Left renal pelvis (tissue), 4 donors: ENCODE data around the gene LKAAEAR1. TPM values are rescaled to one million over a fixed set of nuclear protein-coding genes. Genes with fewer than 3 reads are reported as not detected.
"Not testable (repeated sequence)": the region's sequence is repeated elsewhere in the genome, so short reads cannot be mapped to it uniquely, and the experiment has no call there.

Experiments
- DNase-seq, 4 donors: peaks; one replicate each; pipeline ENCODE4 v3.0.0-alpha.2; 2013; ENCODE audit warnings: low read depth in 4 of 4, low spot score in 3 of 4
- polyA plus RNA-seq, 4 donors: library from polyadenylated mRNA; unstranded; fragments of 120-200 nt; gene quantifications; one replicate each; pipeline ENCODE4 v1.2.1, GENCODE V29; 2013; ENCODE audit not compliant: insufficient read length in 4 of 4

The LKAAEAR1 gene
- polyA plus RNA-seq: under 1 TPM in 2 of 4 donors, not detected in 2; 0.17 to 0.21 TPM

GRCh38 chr20:64083804-64084684, at the start of gene LKAAEAR1:
Gene LKAAEAR1, minus strand, starts transcription at chr20:64084398. Its CDS starts 179 bp downstream, at chr20:64084219.
- no peak for DNase-seq

DNA sequence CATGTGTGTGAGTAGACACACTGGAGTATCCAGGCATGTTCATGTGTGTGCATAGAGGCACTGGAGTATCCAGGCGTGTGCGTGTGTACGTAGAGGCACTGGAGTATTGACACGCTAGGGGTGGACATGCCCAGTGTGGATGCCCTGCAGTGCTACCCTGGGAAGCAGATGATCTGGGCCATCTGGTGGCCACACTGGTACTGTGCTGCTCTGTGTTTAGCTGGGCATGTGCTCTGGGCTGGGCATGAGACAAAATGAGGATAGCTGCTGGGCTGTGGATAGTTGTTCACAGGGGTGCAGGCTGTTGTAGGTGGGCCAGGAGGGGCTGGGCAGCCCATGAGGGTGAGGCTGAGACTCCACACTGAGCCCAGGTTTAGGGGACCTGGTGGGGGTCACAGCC, 47.2 kb upstream of the LKAAEAR1 start:
- no peak for DNase-seq

- no peak for DNase-seq
Observed at GRCh38 chr20:64130876-64131275, 46.7 kb upstream of the LKAAEAR1 start.

GRCh38 chr20:64130271-64130670, 46.1 kb upstream of the LKAAEAR1 start:
- DNase-seq: no peak

DNA sequence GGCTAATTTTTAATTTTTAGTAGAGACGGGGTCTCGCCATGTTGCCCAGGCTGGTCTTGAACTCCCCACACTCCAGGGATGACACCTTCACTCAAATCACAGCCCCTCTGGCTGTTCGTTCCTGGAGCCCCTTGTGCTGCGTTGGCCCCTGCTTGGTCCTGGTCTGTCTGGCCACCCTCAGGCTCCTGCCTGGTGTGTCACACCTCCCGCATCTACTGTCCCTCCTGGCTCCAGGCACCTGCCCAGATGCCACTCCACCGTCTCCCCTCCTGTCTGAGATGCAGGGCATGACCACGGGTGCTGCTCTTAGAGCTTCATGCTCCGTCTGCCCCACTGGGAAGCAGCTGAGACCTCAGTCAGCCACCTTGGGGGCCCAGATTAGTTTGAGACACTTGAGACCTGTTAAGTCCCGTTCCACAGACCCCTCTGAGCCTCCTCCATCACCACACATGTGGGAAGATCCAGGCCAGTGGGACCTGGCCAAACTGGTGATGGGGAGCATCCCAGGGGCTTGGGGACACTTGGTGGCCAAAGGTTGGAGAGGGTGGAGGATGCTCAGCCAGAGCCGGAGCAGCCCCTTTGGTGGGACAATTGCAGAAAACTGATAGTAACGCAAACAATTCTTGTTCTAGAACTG, 45.1 kb upstream of the LKAAEAR1 start:
- no peak for DNase-seq

- DNase-seq: not testable (repeated sequence)
Observed at GRCh38 chr20:64123517-64123916, 39.3 kb upstream of the LKAAEAR1 start.

DNA sequence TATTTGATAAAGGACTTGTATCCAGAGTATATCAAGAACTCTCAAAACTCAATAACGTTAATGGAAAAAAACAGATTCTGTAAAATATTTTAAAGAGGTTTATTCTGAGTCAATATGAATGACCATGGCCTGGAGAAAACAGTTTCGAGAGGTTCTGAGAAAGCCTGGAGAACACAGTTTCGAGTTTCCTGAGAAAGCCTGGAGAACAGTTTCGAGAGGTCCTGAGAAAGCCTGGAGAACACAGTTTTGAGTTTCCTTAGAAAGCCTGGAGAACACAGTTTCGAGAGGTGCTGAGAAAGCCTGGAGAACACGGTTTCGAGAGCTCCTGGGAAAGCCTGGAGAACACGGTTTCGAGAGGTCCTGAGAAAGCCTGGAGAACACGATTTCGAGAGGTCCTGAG, 38.7 kb upstream of the LKAAEAR1 start:
- DNase-seq: not testable (repeated sequence)

GRCh38 chr20:64121586-64121985, 37.4 kb upstream of the LKAAEAR1 start:
- DNase-seq: no peak

DNA sequence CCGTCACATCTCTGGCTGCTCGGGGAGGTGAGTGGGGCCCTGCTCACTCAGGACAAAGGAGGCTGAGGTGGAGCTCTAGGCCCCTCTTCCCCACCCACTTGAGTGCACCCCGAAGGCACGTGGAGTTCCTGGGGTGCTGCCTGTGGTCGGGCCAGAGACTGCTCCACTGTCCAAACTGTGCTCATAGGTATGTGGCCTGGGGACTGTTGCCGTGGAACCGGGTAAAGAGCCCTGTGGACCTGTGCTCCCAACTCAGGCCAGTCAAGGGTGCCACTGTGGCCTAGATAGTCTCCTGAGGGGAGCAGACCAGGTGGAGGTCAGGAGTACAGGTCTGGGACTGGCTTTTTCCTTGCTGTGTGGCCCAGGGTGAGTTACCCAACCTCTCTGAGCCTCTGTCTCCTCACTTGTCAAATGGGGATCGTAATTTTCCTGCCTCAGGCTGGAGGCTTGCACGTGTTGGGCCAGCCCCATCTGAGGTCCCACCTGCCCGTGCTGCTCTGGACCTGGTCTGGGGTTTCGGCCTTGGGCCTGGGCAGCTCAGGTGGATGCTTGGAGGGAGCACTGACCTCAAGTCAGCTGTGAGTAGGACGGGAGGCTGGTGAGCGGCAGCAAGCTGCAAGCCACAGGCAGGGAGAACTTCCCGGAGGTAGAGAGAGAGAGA, 35.6 kb upstream of the LKAAEAR1 start:
- DNase-seq: no peak

GRCh38 chr20:64119301-64119680, 35.1 kb upstream of the LKAAEAR1 start:
- DNase-seq: no peak

GRCh38 chr20:64117432-64117777, 33.2 kb upstream of the LKAAEAR1 start:
- DNase-seq: not testable (repeated sequence)

- no peak for DNase-seq
Observed at GRCh38 chr20:64116541-64117431, 32.6 kb upstream of the LKAAEAR1 start.

DNA sequence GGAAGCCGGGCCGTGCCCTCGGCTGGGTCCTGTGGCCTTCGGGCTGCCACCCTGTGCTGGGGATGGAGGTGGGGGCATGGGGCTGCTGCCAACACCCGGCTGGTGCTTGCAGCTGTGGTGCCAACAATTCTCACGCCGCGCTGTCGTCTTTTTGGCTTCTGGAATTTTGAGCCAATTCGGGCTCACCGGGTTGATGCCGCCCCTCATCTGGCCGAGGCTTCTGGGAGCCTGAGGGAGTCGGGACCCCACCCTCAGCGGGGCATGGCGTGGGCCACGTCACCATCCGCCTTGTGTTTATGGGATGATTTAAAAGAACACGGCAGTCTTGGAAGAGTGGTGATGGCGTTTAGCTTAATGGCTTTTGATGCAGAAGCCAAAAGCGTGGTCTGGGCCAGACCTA, 31.8 kb upstream of the LKAAEAR1 start:
- DNase-seq: no peak

- DNase-seq: no peak
Observed at GRCh38 chr20:64115171-64115911, 31.1 kb upstream of the LKAAEAR1 start.

- no peak for DNase-seq
Observed at GRCh38 chr20:64114356-64114971, 30.3 kb upstream of the LKAAEAR1 start.

DNA sequence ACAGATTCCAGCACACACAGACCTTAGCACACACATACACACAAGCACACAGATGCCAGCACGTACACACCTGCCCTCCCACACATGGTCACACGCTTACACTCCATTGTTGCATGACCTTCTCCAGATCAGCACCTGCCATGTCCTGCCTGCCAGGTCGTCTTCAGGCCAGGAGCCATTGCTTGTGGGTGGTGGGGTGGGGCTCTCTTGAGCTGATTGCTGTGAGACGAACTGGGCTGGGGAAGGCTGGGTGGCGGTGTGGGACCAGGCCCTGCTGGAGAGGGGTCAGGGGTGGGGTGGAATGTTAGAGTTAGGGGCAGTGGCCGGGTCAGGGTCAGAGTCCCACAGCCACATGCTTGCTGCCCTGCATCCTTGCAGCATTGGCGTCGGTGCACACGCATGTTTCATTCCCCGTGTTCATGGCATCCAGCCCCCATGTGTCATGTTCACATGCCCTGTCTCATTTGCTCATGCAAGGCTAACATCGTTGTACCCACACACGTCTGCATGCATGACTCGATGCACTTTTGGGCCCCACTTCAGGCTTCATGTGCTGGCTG, 29.7 kb upstream of the LKAAEAR1 start:
- DNase-seq: no peak

- no peak for DNase-seq
Observed at GRCh38 chr20:64113444-64113775, 29.2 kb upstream of the LKAAEAR1 start.

DNA sequence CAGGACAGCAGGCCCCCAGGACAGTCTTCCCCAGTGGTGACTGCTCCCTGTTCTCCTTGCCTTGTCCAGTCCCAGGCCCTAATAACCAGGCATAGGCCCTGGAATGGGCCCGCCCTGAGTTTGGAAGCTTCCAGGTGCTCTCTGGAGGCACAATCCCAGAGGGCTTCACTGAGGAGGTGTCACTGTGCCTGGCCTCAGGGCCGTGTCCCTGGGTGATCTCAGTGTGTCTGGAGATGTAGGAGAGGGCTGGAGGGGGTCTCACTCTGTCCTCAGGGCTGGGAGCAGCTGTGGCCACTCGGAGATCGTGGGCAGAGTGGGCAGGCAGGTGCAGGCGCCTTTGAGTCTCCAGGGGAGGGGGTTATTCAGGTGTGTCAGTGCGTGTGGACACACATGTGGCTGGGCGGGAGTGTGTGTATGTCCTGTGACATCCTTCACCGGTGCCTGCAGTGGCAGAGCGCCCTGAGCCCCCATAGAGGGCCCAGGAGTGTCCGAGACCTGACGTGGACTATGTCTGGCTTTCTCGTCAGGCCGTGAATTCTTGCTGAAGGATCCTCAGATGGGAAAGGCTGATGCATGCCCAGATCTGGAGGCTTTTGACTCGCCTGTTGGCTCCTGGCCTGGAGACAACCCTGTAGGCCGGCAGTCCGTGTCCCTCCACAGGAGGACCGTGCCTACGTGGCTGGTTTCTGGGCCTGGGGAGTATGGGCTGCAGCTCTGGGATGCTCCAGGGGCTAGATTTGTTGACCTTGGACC, 28.7 kb upstream of the LKAAEAR1 start:
- no peak for DNase-seq
